Adrenal gland (tissue), 12 donors: ENCODE measurements around the gene BRD1. TPM values are rescaled to one million over a fixed set of nuclear protein-coding genes. Genes with fewer than 3 reads are reported as not detected.
A peak's percentile ranks its signal among the peaks of the same experiment; 100 is the strongest.

Experiments
- DNase-seq, 7 donors: peaks; one replicate each; pipeline ENCODE4 v3.0.0-alpha.2; 2019 to 2020
- H3K27ac ChIP-seq, 5 donors: fragments of 200-600 bp; sonication (generic) in 4 of 5; 1 replicate in 3 of 5; 2 replicates in 2 of 5; pipeline versions ENCODE4 v1.5.1 to v1.8.0; 2016 to 2020; ENCODE audit warnings: mild to moderate bottlenecking in 1 of 5
- H3K27me3 ChIP-seq: fragments of 200-600 bp; 2 replicates; pipeline ENCODE4 v1.8.0; 2021
- H3K36me3 ChIP-seq, 2 donors: fragments of 200-600 bp; replicated peaks in 1 of 2; 1 replicate in 1 of 2; 2 replicates in 1 of 2; pipeline versions ENCODE4 v1.5.1 to v1.8.0; 2018 to 2022
- H3K4me1 ChIP-seq, 2 donors: fragments of 200-600 bp; replicated peaks in 1 of 2; 1 replicate in 1 of 2; 2 replicates in 1 of 2; pipeline versions ENCODE4 v1.5.1 to v1.8.0; 2018 to 2021
- H3K4me3 ChIP-seq, 4 donors: fragments of 200-600 bp; sonication (generic) in 3 of 4; one replicate each; pipeline ENCODE4 v1.5.1; 2016 to 2018
- H3K9me3 ChIP-seq, 3 donors: fragments of 200-600 bp; sonication (generic) in 1 of 3; replicated peaks in 1 of 3; 1 replicate in 2 of 3; 2 replicates in 1 of 3; pipeline versions ENCODE4 v1.5.1 to v1.8.0; 2016 to 2021
- CTCF ChIP-seq, 6 experiments: fragments of 450-650 bp in 4 of 6; fragments of 200-600 bp in 2 of 6; sonication (generic) in 1 of 6; IDR thresholded peaks; 1 replicate in 5 of 6; 2 replicates in 1 of 6; pipeline versions ENCODE4 v1.5.1 to v1.8.0; 2016 to 2021; ENCODE audit warnings: antibody characterized with exemption in 6 of 6, mild to moderate bottlenecking in 2 of 6, moderate library complexity in 1 of 6
- POLR2A ChIP-seq, 2 donors: fragments of 450-650 bp; IDR thresholded peaks; one replicate each; pipeline ENCODE4 v1.6.1; 2017; ENCODE audit warnings: antibody characterized with exemption in 2 of 2, mild to moderate bottlenecking in 2 of 2, moderate library complexity in 1 of 2
- WGBS, 4 donors: extraction: QIAGEN DNeasy Blood & Tissue Kit in 2 of 4; methylation state at CpG; one replicate each; pipeline versions ENCODE4 v1.1.5 to v1.1.7; 2013 to 2017; 5-methylcytosine and 5-hydroxymethylcytosine counted together
- intact Hi-C, 2 donors: fragments of 100-400 bp; cut with DNase I; formaldehyde crosslinking; loops; one replicate each; pipeline versions ENCODE4 v1.14.1 to v1.15.0; 2022 to 2023
- polyA plus RNA-seq, 3 donors: library from polyadenylated mRNA; stranded (reverse); fragments of 200-250 nt in 2 of 3; fragments of 350-450 nt in 1 of 3; fragmentation: Illumina TruSeq in 1 of 3; extraction: RNeasy Lipid Tissue Mini Kit (QIAGEN cat#74804) in 1 of 3; gene quantifications; one replicate each; pipeline ENCODE4 v1.2.3, GENCODE V29; 2013 to 2014
- small RNA-seq, 2 donors: library from RNA; depleted of rRNA; stranded (forward); fragments of <200 nt; gene quantifications; one replicate each; pipeline ENCODE3, GENCODE V24; 2016
- total RNA-seq, 9 donors: library from RNA; depleted of rRNA in 4 of 9; stranded (reverse); fragments of >200 nt in 4 of 9; fragments of 120-200 nt in 1 of 9; fragmentation: NEBNext Ultra II Directional in 1 of 9; extraction: Animal tissue kit (Norgen Biotek cat#: 25700) in 1 of 9; gene quantifications; one replicate each; pipeline versions ENCODE4 v1.1.0 to v1.2.4, GENCODE V29; 2013 to 2023
- donor health status: healthy with polysubstance abuse.
- donor health status: Bipolar disorder and iron deficiency.
- donor health status: DM: yes; HTN: yes; CAD: no.
- donor health status: DM: no; HTN: no; CAD: no.
- donor health status: DM: no; HTN: no; CAD: no.
- donor health status: DM: yes; HTN: yes; CAD: no.

The BRD1 gene
- total and polyA plus RNA-seq, 12 donors, result 9.4 to 62.4 (median 26.6) TPM

- no peak for TF ChIP-seq POLR2A (IDR thresholded peaks at IDR 0.05)
- TF ChIP-seq CTCF (IDR thresholded peaks at IDR 0.05), result no peak
- Histone ChIP-seq H3K9me3 (no peaks in the 10 kb centered on the region), H3K4me1 (no peaks in the 10 kb centered on the region), H3K27me3 (peaks cover 46% of the 10 kb centered on the region), H3K4me3 (no peak overlapping the region), H3K36me3 (no peaks in the 10 kb centered on the region), H3K27ac (no peak overlapping the region)
- intact Hi-C loops, result no loop called here
- peak in 1 of 7 donors; percentile 17 for DNase-seq
- WGBS, 4 donors, result 79 to 89% (median 86%) methylated on average over 11 to 14 of the region's 14 CpGs
Observed at GRCh38 chr22:49723478-49724029, 104.1 kb downstream of the BRD1 start.

Small RNAs within 50 kb of the gene (small RNA-seq; reads per million reads assigned to genes)
- gene AL117328.1, result 0 reads per million in 2 donors
- 0 reads per million in 2 donors for gene RF00017

Other genes with a start within 250 kb of the BRD1 start
- 1 to 10 TPM; 4.1 to 8.6 (median 6.1) TPM for gene ZBED4, start 26.0 kb upstream of the BRD1 start, total RNA-seq
- gene ZBED4, start 26.0 kb upstream of the BRD1 start, polyA plus RNA-seq, result 1 to 10 TPM; 2.1 to 5.1 (median 3.0) TPM
- 10 to 100 TPM in 8 of 9 donors, 1 to 10 TPM in 1; 9.8 to 33.6 (median 22.3) TPM for gene ALG12, start 90.6 kb upstream of the BRD1 start, total RNA-seq
- 10 to 100 TPM in 2 of 3 donors, 1 to 10 TPM in 1; 6.4 to 11.6 (median 11.3) TPM for gene ALG12, start 90.6 kb upstream of the BRD1 start, polyA plus RNA-seq
- 10 to 100 TPM; 16.5 to 63.4 (median 45.4) TPM for gene CRELD2, start 90.8 kb upstream of the BRD1 start, total RNA-seq
- 10 to 100 TPM; 14.5 to 28.1 (median 23.0) TPM for gene CRELD2, start 90.8 kb upstream of the BRD1 start, polyA plus RNA-seq
- 10 to 100 TPM; 11.3 to 99.2 (median 54.7) TPM for gene PIM3, start 132.9 kb upstream of the BRD1 start, total RNA-seq
- gene PIM3, start 132.9 kb upstream of the BRD1 start, polyA plus RNA-seq, result 10 to 100 TPM in 2 of 3 donors, 1 to 10 TPM in 1; 7.2 to 70.0 (median 42.0) TPM
- not detected for gene IL17REL, start 184.9 kb upstream of the BRD1 start, total RNA-seq
- not detected for gene IL17REL, start 184.9 kb upstream of the BRD1 start, polyA plus RNA-seq
- not detected for gene TTLL8, start 230.4 kb upstream of the BRD1 start, total RNA-seq
- gene TTLL8, start 230.4 kb upstream of the BRD1 start, polyA plus RNA-seq, result not detected